Right lobe of liver (tissue), 4 donors: ENCODE results near the gene REM2.

Experiments used
- POLR2A ChIP-seq: fragments of 450-650 bp; IDR thresholded peaks from one replicate; pipeline ENCODE4 v1.6.1; 2017; ENCODE audit warnings: antibody characterized with exemption, mild to moderate bottlenecking
- TF ChIP-seq, protein P1 (sequence below), 4 donors: fragments of 200-600 bp in 3 of 4; fragments of 450-650 bp in 1 of 4; IDR thresholded peaks; one replicate each; pipeline versions ENCODE4 v1.5.1 to v1.8.0; 2016 to 2022; ENCODE audit warnings: antibody characterized with exemption in 4 of 4, mild to moderate bottlenecking in 2 of 4
- donor health status: DM: no; HTN: no; CAD: no.
- donor health status: DM: no; HTN: no; CAD: no.
- donor health status: DM: no; HTN: yes; CAD: no.

DNA sequence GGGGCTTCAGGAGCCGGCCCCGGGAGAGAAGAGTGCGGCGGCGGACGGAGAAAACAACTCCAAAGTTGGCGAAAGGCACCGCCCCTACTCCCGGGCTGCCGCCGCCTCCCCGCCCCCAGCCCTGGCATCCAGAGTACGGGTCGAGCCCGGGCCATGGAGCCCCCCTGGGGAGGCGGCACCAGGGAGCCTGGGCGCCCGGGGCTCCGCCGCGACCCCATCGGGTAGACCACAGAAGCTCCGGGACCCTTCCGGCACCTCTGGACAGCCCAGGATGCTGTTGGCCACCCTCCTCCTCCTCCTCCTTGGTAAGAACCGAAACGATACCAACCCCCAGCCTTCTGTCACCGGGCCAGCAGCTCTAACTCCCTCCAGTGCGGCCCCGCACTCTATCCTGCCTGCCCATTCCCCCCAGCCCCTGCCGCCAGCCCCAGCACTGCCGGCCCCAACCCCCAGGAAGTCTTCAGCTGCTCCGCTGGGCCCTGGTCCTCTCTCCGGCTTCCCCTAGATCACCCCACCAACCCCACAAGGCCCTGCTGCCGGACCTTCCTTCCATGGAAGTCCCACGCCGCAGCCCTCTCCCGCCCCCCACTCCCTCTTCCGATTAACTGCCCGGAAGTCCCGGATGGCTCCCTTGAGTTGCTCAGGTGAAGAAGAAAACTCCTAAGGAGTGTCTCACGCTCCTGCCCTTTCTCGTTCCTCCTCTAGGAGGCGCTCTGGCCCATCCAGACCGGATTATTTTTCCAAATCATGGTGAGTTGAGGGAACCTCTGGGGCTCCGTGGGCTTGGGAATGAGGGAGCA, 10.8 kb upstream of the REM2 start:
- no peak for TF ChIP-seq POLR2A
- TF ChIP-seq, protein P1, sequence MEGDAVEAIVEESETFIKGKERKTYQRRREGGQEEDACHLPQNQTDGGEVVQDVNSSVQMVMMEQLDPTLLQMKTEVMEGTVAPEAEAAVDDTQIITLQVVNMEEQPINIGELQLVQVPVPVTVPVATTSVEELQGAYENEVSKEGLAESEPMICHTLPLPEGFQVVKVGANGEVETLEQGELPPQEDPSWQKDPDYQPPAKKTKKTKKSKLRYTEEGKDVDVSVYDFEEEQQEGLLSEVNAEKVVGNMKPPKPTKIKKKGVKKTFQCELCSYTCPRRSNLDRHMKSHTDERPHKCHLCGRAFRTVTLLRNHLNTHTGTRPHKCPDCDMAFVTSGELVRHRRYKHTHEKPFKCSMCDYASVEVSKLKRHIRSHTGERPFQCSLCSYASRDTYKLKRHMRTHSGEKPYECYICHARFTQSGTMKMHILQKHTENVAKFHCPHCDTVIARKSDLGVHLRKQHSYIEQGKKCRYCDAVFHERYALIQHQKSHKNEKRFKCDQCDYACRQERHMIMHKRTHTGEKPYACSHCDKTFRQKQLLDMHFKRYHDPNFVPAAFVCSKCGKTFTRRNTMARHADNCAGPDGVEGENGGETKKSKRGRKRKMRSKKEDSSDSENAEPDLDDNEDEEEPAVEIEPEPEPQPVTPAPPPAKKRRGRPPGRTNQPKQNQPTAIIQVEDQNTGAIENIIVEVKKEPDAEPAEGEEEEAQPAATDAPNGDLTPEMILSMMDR (IDR thresholded peaks at IDR 0.05) = peak; percentile 80 to 91 (median 85)
